H9 (cell line): ENCODE measurements around the gene PPIP5K2. TPM values are rescaled to one million over a fixed set of nuclear protein-coding genes. Genes with fewer than 3 reads are reported as not detected.

ENCODE experiments used
- DNase-seq: peaks from one replicate; pipeline ENCODE4 v3.0.0-alpha.2; 2017
- H2AFZ ChIP-seq: one replicate; pipeline ENCODE4 v1.6.1; 2013; ENCODE audit warnings: mild to moderate bottlenecking, low read length, control low read depth, moderate library complexity
- H2AK5ac ChIP-seq: 2 replicates; pipeline ENCODE4 v1.6.1; 2013; ENCODE audit warnings: low read length, control low read depth, mixed read lengths; ENCODE audit not compliant: insufficient read length
- H2BK120ac ChIP-seq: one replicate; pipeline ENCODE4 v1.6.1; 2013; ENCODE audit warnings: low read depth, mild to moderate bottlenecking, low read length, control low read depth, inconsistent platforms; ENCODE audit not compliant: poor library complexity, severe bottlenecking
- H2BK12ac ChIP-seq: 2 replicates; pipeline ENCODE4 v1.6.1; 2013; ENCODE audit warnings: low read length, control low read depth, mixed read lengths, low read depth; ENCODE audit not compliant: insufficient read length
- H2BK15ac ChIP-seq: 2 replicates; pipeline ENCODE4 v1.6.1; 2013; ENCODE audit warnings: low read depth, low read length, control low read depth
- H2BK20ac ChIP-seq: one replicate; pipeline ENCODE4 v1.6.1; 2013; ENCODE audit warnings: low read depth, mild to moderate bottlenecking, low read length, control low read depth, inconsistent platforms; ENCODE audit not compliant: poor library complexity, severe bottlenecking
- H2BK5ac ChIP-seq: 2 replicates; pipeline ENCODE4 v1.6.1; 2013; ENCODE audit warnings: low read length, control low read depth, mixed read lengths; ENCODE audit not compliant: insufficient read length
- H3K14ac ChIP-seq: 2 replicates; pipeline ENCODE4 v1.6.1; 2013; ENCODE audit warnings: low read length, control low read depth; ENCODE audit not compliant: insufficient read depth
- H3K18ac ChIP-seq: 2 replicates; pipeline ENCODE4 v1.6.1; 2013; ENCODE audit warnings: low read depth, mild to moderate bottlenecking, mixed read lengths, low read length, control low read depth; ENCODE audit not compliant: insufficient read length
- H3K23ac ChIP-seq: 2 replicates; pipeline ENCODE4 v1.6.1; 2013; ENCODE audit warnings: low read length, control low read depth, mixed read lengths, low read depth; ENCODE audit not compliant: insufficient read length
- H3K23me2 ChIP-seq: 2 replicates; pipeline ENCODE4 v1.6.1; 2013; ENCODE audit warnings: low read depth, mild to moderate bottlenecking, mixed read lengths, low read length, control low read depth; ENCODE audit not compliant: insufficient read length, poor library complexity, severe bottlenecking
- H3K27ac ChIP-seq: 2 replicates; pipeline ENCODE4 v1.5.1; 2013; ENCODE audit warnings: low read length, control low read depth, mixed read lengths, low read depth; ENCODE audit not compliant: insufficient read length
- H3K27me3 ChIP-seq: 2 replicates; pipeline ENCODE4 v1.6.1; 2013; ENCODE audit warnings: low read length, control low read depth, inconsistent platforms; ENCODE audit not compliant: insufficient read depth
- H3K4ac ChIP-seq: 2 replicates; pipeline ENCODE4 v1.6.1; 2013; ENCODE audit warnings: low read depth, mild to moderate bottlenecking, control low read depth, inconsistent platforms, low read length, moderate library complexity
- H3K4me1 ChIP-seq: 2 replicates; pipeline ENCODE4 v1.6.1; 2013; ENCODE audit warnings: low read length, control low read depth, inconsistent platforms; ENCODE audit not compliant: insufficient read depth
- H3K4me2 ChIP-seq: 2 replicates; pipeline ENCODE4 v1.6.1; 2013; ENCODE audit warnings: low read length, control low read depth, mixed read lengths; ENCODE audit not compliant: insufficient read length, insufficient read depth
- H3K56ac ChIP-seq: 2 replicates; pipeline ENCODE4 v1.6.1; 2013; ENCODE audit warnings: low read depth, mild to moderate bottlenecking, mixed read lengths, low read length, control low read depth; ENCODE audit not compliant: insufficient read length
- H3K79me1 ChIP-seq: 2 replicates; pipeline ENCODE4 v1.6.1; 2013; ENCODE audit warnings: low read depth, mild to moderate bottlenecking, moderate library complexity, low read length, control low read depth, inconsistent platforms; ENCODE audit not compliant: insufficient read depth, poor library complexity, severe bottlenecking
- H3K79me2 ChIP-seq: 2 replicates; pipeline ENCODE4 v1.6.1; 2013; ENCODE audit warnings: low read length, control low read depth, inconsistent platforms; ENCODE audit not compliant: insufficient read depth
- H3K9ac ChIP-seq: 2 replicates; pipeline ENCODE4 v1.6.1; 2013; ENCODE audit warnings: low read length, control low read depth, mixed read lengths; ENCODE audit not compliant: insufficient read length; ENCODE audit errors: extremely low read depth
- H3K9me3 ChIP-seq: one replicate; pipeline ENCODE4 v1.6.1; 2013; ENCODE audit warnings: low read depth, low read length, inconsistent platforms; ENCODE audit not compliant: control insufficient read depth
- H3T11ph ChIP-seq: one replicate; pipeline ENCODE4 v1.6.1; 2013; ENCODE audit warnings: mild to moderate bottlenecking, low read length, control low read depth, inconsistent platforms
- H4K20me1 ChIP-seq: one replicate; pipeline ENCODE4 v1.6.1; 2013; ENCODE audit not compliant: control insufficient read depth, insufficient read length, insufficient read depth
- H4K5ac ChIP-seq: 2 replicates; pipeline ENCODE4 v1.6.1; 2013; ENCODE audit warnings: low read depth, mild to moderate bottlenecking, mixed read lengths, low read length, control low read depth; ENCODE audit not compliant: insufficient read length
- H4K8ac ChIP-seq: replicated peaks from 2 replicates; pipeline ENCODE4 v1.6.1; 2013; ENCODE audit warnings: low read length, control low read depth, mixed read lengths, low read depth; ENCODE audit not compliant: insufficient read length
- H4K91ac ChIP-seq: 2 replicates; pipeline ENCODE4 v1.6.1; 2013; ENCODE audit warnings: low read depth, mild to moderate bottlenecking, moderate library complexity, mixed read lengths, low read length, control low read depth; ENCODE audit not compliant: insufficient read length
- H3K27ac Mint-ChIP-seq, 3 experiments: 2 replicates in 2 of 3; 3 replicates in 1 of 3; pipeline ENCODE4 v1.8.0; 2020 to 2021; ENCODE audit warnings: mixed read lengths in 3 of 3, mild to moderate bottlenecking in 1 of 3, moderate library complexity in 1 of 3
- H3K27me3 Mint-ChIP-seq: 2 replicates; pipeline ENCODE4 v1.8.0; 2021; ENCODE audit warnings: low read depth, mild to moderate bottlenecking, moderate library complexity, mixed read lengths
- H3K36me3 Mint-ChIP-seq, 3 experiments: 2 replicates in 2 of 3; 3 replicates in 1 of 3; pipeline ENCODE4 v1.8.0; 2020 to 2021; ENCODE audit warnings: low read depth in 3 of 3, mixed read lengths in 3 of 3; ENCODE audit not compliant: insufficient read depth in 1 of 3
- H3K4me1 Mint-ChIP-seq, 2 experiments: 2 replicates each; pipeline ENCODE4 v1.8.0; 2020; ENCODE audit warnings: mixed read lengths in 2 of 2
- H3K4me3 Mint-ChIP-seq, 2 experiments: 2 replicates in 1 of 2; 3 replicates in 1 of 2; pipeline ENCODE4 v1.8.0; 2020 to 2021; ENCODE audit warnings: mild to moderate bottlenecking in 2 of 2, mixed read lengths in 2 of 2, moderate library complexity in 1 of 2
- H3K9me3 Mint-ChIP-seq, 2 experiments: 2 replicates in 1 of 2; 3 replicates in 1 of 2; pipeline ENCODE4 v1.8.0; 2020; ENCODE audit warnings: mild to moderate bottlenecking in 2 of 2, mixed read lengths in 2 of 2, moderate library complexity in 1 of 2
- CTCF ChIP-seq: fragments of 200-600 bp; sonication (generic); conservative IDR thresholded peaks from 3 replicates; pipeline ENCODE4 v1.8.0; 2021; ENCODE audit warnings: antibody characterized with exemption, mild to moderate bottlenecking
- WGBS: extraction: QIAGEN DNeasy Blood & Tissue Kit; methylation state at CpG from one replicate; pipeline ENCODE4 v1.1.7; 2013; ENCODE audit warnings: missing lambda C conversion rate, low lambda C conversion rate, mixed read lengths; ENCODE audit not compliant: insufficient read length; ENCODE audit errors: extremely low coverage; 5-methylcytosine and 5-hydroxymethylcytosine counted together
- total RNA-seq: library from RNA; stranded (reverse); gene quantifications from 2 replicates; pipeline ENCODE4 v1.2.1, GENCODE V29; 2021

Gene PPIP5K2
- total RNA-seq, 1 experiment from 2014 or later, result 43.8 TPM

DNA sequence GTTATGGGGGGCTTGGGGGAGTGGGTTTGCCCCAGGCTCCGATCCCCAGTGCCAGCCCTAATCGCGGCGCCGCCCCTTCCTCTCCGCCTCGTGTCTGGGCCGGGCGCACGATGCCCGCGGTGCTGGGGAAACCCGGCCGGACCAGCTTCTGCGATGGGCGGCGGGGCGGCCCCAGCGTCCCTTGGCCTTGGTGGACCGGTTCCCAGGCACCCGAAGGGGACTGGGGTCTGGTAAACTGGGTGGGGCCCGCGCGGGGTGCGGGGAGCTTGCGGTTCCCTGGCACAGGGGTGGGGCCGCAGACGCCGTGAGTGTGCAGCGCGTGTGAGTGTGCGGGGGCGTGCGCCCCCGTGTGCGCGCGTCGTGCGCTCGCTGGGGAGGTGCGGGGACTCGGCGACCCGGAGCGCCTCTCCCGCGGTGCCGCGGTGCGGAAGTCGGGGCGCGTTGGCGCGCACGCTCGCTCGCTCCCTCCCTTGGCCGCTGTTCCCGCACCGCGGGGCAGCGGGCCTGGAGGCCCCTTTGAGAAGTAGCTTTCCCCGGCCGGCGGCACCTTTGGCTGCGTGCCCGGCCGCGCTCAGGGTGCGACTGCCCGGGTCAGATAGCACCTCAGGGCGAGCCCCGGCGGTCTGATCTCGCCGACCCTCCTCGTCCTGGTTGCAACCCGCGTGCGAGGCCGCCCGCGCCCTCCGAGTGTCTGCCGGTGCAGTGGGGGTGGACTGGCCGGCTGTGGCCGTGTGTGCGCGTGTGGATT lies 139.0 kb downstream of the PPIP5K2 start:
- no peak for DNase-seq
- Histone ChIP-seq H4K20me1 (no peaks in the 10 kb centered on the region), H3K79me2 (peaks cover 9% of the 10 kb centered on the region; the same call in 1 of the 2 replicates), H2AK5ac (no peak overlapping the region), H4K91ac (no peak overlapping the region), H3K14ac (peak overlapping the region; percentile 71; the same call in 1 of the 2 replicates), H4K5ac (no peak overlapping the region), H3K23me2 (no peaks in the 10 kb centered on the region), H3K79me1 (no peaks in the 10 kb centered on the region), H3K23ac (no peak overlapping the region), H2BK120ac (no peak overlapping the region), H3K9me3 (no peaks in the 10 kb centered on the region), H3K4ac (no peak overlapping the region), H2AFZ (no peak overlapping the region), H3T11ph (no peak overlapping the region), H3K4me1 (peaks cover 2% of the 10 kb centered on the region; the same call in 1 of the 2 replicates), H3K9ac (peak overlapping the region; percentile 65), H2BK20ac (no peak overlapping the region), H2BK15ac (no peak overlapping the region), H2BK12ac (no peak overlapping the region), H3K56ac (no peak overlapping the region), H3K4me2 (peak overlapping the region; percentile 54), H3K27ac (no peak overlapping the region), H4K8ac (no peak overlapping the region), H2BK5ac (no peak overlapping the region), H3K18ac (peak overlapping the region; percentile 30), H3K27me3 (no peaks in the 10 kb centered on the region)
- Mint-ChIP-seq H3K4me3 (peak overlapping the region; percentile 92 to 98), H3K27me3 (no peaks in the 10 kb centered on the region), H3K4me1 (peaks cover 28 to 32% of the 10 kb centered on the region in 2 experiments), H3K9me3 (peaks cover 0 to 2% of the 10 kb centered on the region in 2 experiments; a peak in 2 of 5 replicates), H3K36me3 (no peaks in the 10 kb centered on the region), H3K27ac (peak overlapping the region in 2 of 3 experiments; percentile 61 to 75; a peak in 1 of 7 replicates)
- no peak for TF ChIP-seq CTCF
- WGBS, result no CpG with 5 or more reads among the region's 91 CpGs
